ENCODE measurements around the gene TBX3.

DNA sequence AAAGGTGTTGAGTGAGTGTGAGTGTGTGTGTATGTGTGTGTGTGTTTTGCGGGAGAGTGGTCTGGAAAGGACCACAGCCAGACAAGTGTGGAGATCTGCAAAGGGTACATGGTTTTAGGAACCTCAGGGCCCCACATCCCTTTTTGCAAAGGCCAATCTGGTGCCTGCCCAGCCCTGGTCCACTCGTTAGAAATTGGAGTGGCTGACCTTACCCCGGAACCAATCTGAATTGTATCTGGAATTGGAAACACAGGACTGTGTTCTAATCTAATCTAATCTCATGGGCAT, 11.3 kb upstream of the TBX3 start:
- TF ChIP-seq, protein P1, sequence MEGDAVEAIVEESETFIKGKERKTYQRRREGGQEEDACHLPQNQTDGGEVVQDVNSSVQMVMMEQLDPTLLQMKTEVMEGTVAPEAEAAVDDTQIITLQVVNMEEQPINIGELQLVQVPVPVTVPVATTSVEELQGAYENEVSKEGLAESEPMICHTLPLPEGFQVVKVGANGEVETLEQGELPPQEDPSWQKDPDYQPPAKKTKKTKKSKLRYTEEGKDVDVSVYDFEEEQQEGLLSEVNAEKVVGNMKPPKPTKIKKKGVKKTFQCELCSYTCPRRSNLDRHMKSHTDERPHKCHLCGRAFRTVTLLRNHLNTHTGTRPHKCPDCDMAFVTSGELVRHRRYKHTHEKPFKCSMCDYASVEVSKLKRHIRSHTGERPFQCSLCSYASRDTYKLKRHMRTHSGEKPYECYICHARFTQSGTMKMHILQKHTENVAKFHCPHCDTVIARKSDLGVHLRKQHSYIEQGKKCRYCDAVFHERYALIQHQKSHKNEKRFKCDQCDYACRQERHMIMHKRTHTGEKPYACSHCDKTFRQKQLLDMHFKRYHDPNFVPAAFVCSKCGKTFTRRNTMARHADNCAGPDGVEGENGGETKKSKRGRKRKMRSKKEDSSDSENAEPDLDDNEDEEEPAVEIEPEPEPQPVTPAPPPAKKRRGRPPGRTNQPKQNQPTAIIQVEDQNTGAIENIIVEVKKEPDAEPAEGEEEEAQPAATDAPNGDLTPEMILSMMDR (IDR thresholded peaks at IDR 0.05; ENCODE audit: low read length): no peak
- TF ChIP-seq EZH2phosphoT487 (IDR thresholded peaks at IDR 0.05; ENCODE audit: low read length) (no peak), EZH2 (optimal IDR thresholded peaks at IDR 0.05; ENCODE audit: low read depth, low read length) (no peak)

Measured in MM.1S (cell line).